GM21529 (cell line): ENCODE results near the gene AMZ1.
"Not testable (repeated sequence)": the region's sequence is repeated elsewhere in the genome, so short reads cannot be mapped to it uniquely, and the experiment has no call there.

Experiments
- ATAC-seq: cut with Tn5 transposase; IDR thresholded peaks from one replicate; pipeline ENCODE4 v1.9.1; 2021; ENCODE audit not compliant: unreplicated experiment

The AMZ1 gene

DNA sequence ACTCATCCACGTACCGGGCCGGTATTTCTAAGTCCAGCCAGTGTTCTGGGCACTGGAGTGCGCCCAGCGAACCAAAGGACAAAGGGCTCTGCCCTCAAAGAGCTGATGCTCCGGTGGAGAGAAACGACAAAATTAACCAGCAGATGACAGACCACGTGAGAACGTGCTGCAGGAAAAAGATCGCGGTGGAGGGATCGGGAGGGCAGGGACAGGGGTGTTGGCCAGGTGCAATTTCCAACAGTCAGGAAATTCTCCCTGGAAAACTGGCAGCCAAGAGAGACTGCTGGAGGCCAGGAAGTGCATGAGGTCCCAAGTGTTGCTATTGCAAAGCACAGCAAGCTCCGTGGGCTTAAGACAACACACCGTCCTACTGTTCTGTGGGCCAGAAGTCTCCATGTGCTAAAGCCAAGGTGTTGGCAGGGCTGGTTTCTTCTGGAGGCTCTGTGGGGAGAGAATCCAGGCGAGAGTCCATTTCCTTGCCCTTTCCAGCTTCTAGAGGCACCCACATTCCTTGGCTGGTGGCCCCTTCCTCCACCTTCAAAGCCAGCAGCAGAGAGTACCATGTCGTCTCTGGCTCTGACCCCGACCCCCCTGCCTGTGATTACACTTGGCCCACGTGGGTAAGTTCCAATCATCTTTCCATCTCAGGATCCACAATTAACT lies 21.3 kb upstream of the AMZ1 start:
- ATAC-seq: no peak

GRCh38 chr7:2667843-2668242 lies 20.2 kb upstream of the AMZ1 start:
- ATAC-seq: no peak

GRCh38 chr7:2668401-2668800 lies 19.6 kb upstream of the AMZ1 start:
- no peak for ATAC-seq

DNA sequence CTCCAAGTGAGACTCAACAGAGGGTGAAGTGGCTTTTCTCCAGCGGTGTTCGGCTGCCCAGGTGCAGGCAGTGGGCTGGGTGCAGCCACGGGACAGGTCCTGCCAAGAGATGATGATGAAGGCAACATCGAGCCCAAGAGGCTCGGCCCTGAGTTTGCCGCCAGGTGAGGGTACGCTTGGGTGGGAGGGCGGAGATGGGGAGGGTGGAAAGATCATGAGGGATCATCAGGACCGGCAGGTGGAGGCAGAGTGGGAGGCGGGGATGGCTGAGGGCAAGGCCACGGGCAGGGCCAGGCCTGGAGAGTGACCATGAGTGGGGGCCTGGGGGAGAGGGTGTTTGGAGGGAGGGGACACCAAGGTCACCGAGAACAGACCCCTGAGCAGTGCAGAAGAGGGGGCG lies 17.8 kb upstream of the AMZ1 start:
- ATAC-seq: no peak

DNA sequence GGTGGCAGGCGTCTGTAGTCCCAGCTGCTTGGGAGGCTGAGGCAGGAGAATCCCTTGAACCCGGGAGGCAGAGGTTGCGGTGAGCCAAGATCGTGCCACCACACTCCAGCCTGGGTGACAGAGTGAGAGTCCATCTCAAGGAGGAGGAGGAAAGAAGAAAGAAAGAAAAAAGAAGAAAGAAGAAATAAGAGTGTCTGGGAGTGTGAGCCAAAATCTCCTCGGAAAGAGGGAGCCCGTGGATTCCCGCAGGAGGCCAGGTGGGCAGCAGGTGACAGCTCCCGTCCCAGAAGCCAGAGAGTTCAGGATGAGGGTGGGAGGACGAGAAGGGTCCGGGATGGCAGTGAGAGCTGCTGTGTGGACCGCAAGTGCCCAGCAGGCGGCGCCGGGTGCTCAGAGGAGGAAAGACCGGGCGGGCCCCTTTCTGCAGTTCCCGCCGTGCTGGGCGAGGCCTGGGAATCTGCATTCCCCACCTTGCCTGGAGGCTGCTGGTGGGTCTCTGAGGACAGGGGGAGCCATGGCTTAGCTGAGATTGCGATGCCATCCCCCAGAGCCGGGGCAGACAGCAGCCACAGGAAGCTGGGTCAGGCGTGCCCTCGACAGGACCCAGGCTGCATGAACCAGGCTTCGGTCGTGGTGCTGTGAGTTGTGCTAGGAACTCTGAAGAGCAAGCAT lies 17.1 kb upstream of the AMZ1 start:
- ATAC-seq: peak; percentile 83

- not testable (repeated sequence) for ATAC-seq
These were observed 14.8 kb upstream of the AMZ1 start for GRCh38 chr7:2673214-2673613.

GRCh38 chr7:2673934-2674333 lies 14.1 kb upstream of the AMZ1 start:
- ATAC-seq: no peak

GRCh38 chr7:2675256-2675764 lies 12.7 kb upstream of the AMZ1 start:
- no peak for ATAC-seq

- ATAC-seq: not testable (repeated sequence)
These were observed 11.4 kb upstream of the AMZ1 start for GRCh38 chr7:2676576-2676975.

DNA sequence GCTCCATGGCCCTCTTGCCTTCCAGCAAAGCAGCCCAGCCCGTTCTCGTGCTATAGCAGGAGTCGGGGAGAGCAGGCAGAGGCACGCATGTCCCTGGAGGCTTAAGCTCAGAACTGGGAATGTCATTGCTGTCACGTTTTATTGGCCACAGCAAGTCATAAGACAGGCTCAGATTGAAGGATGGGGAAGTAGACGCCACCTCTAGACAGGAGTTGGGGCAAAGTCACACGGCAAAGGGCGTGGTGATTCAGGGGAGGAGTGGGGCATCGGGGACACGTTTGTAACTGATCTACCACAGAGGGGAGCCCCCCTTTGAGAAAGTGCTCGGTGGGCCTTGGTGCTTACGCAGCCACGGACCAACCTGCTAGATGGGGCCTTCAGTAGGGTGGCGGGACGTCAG lies 9.5 kb upstream of the AMZ1 start:
- not testable (repeated sequence) for ATAC-seq

DNA sequence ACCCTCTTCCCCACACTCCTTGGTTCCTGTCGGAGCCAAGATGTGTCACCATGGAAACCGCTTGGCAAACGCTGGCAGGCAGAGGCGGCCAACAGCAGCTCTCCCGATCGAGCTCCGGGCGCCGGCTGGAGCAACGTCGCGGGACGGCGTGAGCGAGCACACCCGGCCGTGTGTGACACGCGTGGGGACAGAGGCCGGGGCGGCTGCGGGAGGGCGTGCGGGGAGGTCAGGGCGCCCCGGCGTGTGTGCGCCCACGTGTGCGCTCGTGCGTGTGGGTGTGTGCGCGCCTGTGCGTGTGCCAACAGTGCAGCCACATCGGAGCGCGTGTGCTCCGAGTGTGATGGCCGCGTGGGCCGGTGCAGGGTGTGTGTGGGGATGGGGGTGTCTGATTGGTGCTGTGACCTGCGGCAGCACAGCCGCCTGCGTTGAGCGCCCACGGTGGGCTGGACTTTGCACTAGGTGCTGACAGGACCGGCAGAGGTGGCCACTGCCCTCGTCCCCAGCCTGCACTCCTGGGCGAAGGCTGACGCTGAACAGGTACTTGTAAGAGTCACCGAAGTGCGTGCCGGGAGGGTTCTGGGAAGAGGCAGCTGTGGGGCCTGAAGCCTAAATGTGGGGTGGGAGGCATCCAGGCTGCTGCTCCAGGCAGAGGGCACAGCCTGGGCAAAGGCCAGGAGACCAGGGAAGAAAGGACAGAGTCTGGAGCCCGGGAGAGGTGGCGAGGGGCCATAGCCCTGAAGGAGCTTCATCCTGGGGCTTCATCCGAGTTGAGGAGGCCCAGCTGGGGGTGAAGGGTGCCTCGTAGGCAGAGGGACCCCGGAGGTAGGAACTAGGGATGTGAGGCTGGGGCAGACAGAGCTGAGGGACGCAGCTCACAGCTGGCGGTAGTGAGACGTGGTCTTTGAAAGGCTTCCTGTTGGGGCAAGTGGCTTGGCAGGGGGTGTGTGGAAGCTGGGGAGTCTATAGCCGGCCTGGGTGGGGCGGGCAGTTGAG lies 8.6 kb upstream of the AMZ1 start:
- not testable (repeated sequence) for ATAC-seq

- ATAC-seq: no peak
These were observed 7.7 kb upstream of the AMZ1 start for GRCh38 chr7:2680256-2680655.

GRCh38 chr7:2680792-2681490 lies 7.1 kb upstream of the AMZ1 start:
- ATAC-seq: no peak

GRCh38 chr7:2681929-2682799 lies 5.8 kb upstream of the AMZ1 start:
- no peak for ATAC-seq

- no peak for ATAC-seq
These were observed 3.5 kb upstream of the AMZ1 start for GRCh38 chr7:2684501-2684900.

GRCh38 chr7:2686101-2686500 lies 1.9 kb upstream of the AMZ1 start:
- ATAC-seq: no peak

DNA sequence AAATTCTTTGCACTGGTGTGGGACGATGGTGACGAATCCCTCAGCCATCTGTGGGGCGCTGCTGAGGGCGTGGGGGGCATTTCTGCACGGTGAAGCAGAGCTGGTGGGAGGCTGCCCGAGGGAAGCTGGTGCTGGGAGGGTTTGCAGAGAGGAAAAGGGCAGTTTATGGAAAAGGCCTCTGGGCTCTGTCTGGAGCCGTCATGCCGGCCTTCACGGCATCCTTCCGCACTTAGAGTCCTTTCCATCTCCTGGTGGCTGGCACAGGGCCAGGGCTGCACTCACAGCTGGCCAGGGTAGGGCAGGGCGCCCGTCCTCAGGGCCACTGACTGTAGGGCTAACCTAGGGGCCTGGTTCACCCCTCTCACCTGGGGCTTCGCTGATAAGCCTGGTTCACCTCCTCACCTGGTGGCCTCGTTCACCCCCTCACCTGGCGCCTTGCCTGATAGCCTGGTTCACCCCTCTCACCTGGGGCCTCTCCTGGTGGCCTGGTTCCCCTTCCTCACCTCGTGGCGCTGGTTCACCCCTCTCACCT lies 598 bp upstream of the AMZ1 start:
- ATAC-seq: no peak

GRCh38 chr7:2688409-2689342 lies 674 bp downstream of the AMZ1 start:
- ATAC-seq: peak; percentile 88
